Stimulated activated CD4-positive, alpha-beta T cell treated with anti-CD3 and anti-CD28 coated beads, TNF-alpha, amount 100 ng/mL, for 24 hours (primary cell): Measurements from ENCODE around the gene CRLF2.
"Not testable (repeated sequence)": the region's sequence is repeated elsewhere in the genome, so short reads cannot be mapped to it uniquely, and the experiment has no call there.

Experiments
- DNase-seq, 3 experiments: peaks; one replicate each; pipeline ENCODE4 v3.0.0-alpha.2; 2020; ENCODE audit warnings: low read depth in 3 of 3

Gene CRLF2

DNA sequence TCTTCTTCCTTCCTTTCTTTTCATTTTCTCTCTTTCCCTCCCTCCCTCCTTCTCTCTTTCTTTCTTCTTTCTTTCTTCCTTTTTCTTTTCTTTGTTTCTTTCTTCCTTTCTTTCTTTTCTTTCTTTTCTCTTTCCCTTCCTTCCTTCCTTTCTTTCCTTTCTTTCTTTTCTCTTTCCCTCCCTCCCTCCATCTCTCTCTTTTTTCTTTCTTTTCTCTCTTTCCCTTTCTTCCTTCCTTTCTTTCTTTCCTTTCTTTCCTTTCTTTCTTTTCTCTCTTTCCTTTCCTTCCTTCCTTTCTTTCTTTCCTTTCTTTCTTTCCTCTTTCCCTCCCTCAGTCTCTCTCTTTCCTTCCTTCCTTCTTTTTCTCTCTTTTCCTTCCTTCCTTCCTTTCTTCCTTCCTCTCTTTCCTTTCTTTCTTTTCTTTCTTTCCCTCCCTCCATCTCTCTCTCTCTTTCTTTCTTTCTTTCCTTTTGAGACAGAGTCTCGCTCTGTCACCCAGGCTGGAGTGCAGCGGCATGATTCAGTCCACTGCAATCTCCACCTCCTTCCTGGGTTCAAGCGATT is 44.4 kb downstream of the CRLF2 start:
- DNase-seq = no peak

- no peak for DNase-seq
These were observed 45.0 kb downstream of the CRLF2 start for GRCh38 chrX:1167466-1167865.

GRCh38 chrX:1165535-1166196 is 46.8 kb downstream of the CRLF2 start:
- DNase-seq = peak in 1 of 3 experiments; percentile 9

GRCh38 chrX:1164322-1165288 is 47.8 kb downstream of the CRLF2 start:
- no peak for DNase-seq

DNA sequence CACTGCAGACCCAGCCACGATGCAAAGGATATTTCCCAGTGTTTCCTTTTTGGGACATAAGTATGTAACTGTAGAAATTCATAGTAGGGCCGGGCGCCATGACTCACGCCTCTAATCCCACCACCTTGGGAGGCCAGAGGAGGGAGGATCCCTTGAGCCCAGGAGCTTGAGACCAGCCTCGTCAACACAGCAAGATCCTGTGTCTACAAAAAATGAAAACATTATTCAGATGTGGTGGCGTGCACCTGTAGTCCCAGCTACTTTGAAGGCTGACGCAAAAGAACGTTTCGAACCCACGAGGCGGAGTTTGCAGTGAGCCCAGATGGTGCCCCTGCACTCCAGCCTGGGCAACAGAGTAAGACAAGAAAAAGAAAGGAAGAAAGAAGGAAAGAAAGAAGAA is 49.2 kb downstream of the CRLF2 start:
- DNase-seq = no peak

DNA sequence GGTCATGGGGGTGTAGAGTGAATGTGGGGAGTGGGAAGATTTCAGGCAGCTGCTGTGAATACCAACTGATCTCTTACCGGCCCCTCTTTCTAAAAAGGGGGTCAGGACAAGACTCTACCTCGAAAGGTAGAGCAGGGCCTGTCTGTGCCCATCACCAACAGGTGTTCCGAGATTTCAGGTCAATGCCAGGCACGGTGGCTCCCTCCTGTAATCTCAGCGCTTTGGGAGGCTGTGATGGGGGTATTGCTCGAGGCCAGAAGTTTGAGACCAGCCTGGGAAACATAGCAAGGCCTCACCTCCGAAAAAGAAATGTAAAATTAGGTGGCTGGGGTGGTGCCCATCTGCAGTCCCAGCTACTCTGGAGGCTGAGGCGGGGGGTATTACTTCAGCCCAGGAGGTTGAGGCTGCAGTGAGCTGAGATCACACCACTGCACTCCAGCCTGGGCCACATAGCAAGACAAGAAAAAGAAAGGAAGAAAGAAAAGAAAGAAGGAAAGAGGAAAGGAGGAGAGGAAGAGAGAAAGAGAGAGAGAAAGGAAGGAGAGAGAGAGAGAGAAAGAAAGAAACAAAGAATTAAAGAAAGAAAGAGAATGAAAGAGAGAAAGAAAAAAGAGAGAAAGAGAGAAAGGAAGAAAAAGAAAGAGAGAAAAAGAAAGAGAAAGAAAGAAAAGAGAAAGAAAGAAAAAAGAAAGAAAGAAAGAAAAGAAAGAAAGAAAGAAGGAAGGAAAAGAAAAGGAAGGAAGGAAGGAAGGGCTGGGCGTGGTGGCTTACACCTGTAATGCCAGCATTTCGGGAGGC is 50.1 kb downstream of the CRLF2 start:
- no peak for DNase-seq

GRCh38 chrX:1159548-1159947 is 52.9 kb downstream of the CRLF2 start:
- no peak for DNase-seq

DNA sequence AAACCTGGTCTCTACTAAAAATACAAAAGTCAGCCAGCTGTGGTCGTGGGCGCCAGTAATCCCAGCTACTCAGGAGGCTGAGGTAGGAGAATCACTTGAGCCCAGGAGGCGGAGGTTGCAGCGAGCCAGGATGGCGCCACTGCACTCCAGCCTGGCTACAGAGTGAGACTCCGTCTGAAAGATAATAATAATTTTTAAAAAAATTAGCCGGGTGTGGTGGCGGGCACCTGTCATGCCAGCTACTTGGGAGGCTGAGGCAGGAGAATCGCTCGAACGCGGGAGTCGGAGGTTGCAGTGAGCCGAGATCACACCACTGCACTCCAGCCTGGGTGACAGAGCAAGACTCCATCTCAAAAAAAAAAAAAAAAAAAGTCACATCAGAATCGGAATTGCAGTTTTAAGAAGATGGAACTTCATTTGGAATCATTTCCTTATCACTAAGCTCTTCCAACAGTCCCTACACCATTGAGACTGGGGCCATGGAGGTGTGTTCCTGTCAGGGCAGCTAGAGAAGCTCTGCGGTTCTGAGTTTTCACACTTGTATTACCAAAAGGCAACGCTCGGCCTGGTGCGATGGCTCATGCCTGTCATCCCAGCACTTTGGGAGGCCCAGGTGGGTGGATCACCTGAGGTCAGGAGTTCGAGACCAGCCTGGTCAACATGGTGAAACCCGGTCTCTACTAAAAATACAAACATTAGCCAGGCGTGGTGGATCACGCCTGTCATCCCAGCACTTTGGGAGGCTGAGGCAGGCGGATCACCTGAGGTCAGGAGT is 55.6 kb downstream of the CRLF2 start:
- DNase-seq = not testable (repeated sequence)

DNA sequence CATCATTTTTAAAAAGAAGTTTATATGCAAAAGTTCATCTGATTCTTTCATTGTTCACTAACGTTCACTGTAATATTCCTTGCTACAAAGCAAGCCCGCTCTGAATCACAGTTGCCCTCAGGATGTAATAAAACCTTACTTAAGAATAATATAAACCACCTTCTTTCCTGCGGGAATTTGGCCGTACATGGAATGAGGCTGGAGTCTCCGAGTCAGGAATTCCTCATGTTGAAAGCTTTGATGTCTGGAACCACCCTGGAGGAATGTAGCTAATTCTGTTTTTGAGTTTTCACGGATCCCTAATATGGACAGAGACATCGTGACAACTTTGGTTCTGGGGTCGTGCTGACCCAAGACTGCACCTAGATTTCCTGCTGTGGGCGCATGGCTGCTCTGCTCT is 58.5 kb downstream of the CRLF2 start:
- no peak for DNase-seq

DNA sequence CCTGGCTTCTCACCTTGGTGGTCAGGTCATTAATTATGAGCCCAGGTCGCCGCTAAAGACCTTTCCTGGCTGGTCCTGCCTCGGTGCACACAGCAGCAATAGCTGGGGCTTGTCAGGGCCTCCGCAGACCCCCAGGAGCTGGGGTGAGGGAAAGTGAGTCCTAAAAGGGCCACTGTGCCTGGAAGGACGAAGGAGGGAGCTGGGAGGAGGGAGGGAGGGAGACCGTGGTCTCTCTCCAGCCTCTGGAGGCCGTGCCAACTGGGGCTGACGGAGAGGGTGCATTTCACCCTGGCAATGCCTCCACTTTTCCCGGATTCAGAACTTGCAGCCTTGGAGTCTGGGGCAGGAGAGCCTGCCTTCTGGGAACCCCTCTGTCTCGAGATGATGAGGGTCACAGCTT is 60.4 kb downstream of the CRLF2 start:
- DNase-seq = no peak

GRCh38 chrX:1151378-1152077 is 60.9 kb downstream of the CRLF2 start:
- no peak for DNase-seq

GRCh38 chrX:1150569-1151347 is 61.7 kb downstream of the CRLF2 start:
- DNase-seq = no peak

DNA sequence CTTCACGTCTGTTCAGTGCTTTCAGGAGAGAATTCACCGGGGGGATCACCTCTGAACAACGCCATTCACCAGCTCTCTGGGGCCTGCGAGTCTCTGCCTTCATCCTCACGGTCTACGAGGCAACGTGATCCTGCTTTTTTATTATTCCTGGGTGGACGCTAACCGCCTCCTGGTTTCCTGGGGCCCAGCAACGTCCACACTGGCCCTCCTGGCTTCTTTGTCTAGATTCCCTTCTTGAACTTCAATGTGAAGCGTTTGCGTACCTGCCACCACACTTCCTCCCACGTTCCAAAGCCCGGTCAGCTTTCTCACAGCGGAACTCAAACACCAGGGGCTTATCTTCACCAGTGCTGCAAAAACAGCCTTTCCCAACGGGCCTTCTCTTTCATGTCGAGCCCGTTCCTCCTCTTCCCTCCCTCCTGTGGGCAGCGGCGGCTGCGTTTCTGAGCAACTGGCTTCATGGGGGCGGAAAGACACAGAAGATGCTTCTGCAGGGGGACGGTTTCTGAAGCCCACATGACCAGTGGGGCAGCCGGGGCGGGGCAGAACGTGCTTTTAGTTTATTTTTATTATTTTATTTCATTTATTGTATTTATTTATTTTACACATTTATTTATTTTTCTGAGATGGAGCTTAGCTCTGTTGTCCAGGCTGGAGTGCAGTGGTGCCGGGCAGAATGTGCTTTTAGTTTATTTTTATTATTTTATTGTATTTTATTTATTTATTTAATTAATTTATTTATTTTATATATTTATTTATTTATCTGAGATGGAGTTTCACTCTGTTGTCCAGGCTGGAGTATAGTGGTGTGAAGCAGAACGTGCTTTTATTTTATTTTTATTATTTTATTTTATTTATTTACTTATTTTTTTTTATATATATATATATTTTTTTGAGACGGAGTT is 64.6 kb downstream of the CRLF2 start:
- DNase-seq = no peak

- DNase-seq = no peak
These were observed 68.2 kb downstream of the CRLF2 start for GRCh38 chrX:1144293-1144692.
